T-helper 2 cell treated with Interferon-gamma antibody and Interleukin-4, amounts not matched to agents 5 μg/mL and 100 μg/mL, for 36 hours (primary cell): Measurements from ENCODE around the gene ZMYM4.
"Not testable (repeated sequence)": the region's sequence is repeated elsewhere in the genome, so short reads cannot be mapped to it uniquely, and the experiment has no call there.

Experiments
- DNase-seq: peaks from one replicate; pipeline ENCODE4 v3.0.0; 2021; ENCODE audit warnings: low spot score
- H3K27ac Mint-ChIP-seq: one replicate; pipeline ENCODE4 v1.8.0; 2021; ENCODE audit warnings: mild to moderate bottlenecking, mixed read lengths
- H3K27me3 Mint-ChIP-seq: one replicate; pipeline ENCODE4 v1.8.0; 2021; ENCODE audit warnings: low read depth, mixed read lengths
- H3K36me3 Mint-ChIP-seq: one replicate; pipeline ENCODE4 v1.8.0; 2021; ENCODE audit warnings: low read depth, mixed read lengths
- H3K4me1 Mint-ChIP-seq: one replicate; pipeline ENCODE4 v1.8.0; 2021; ENCODE audit warnings: low read depth, mixed read lengths
- H3K4me3 Mint-ChIP-seq: one replicate; pipeline ENCODE4 v1.8.0; 2022; ENCODE audit warnings: mild to moderate bottlenecking, moderate library complexity, mixed read lengths
- H3K9me3 Mint-ChIP-seq: one replicate; pipeline ENCODE4 v1.8.0; 2021; ENCODE audit warnings: mixed read lengths

The ZMYM4 gene

DNA sequence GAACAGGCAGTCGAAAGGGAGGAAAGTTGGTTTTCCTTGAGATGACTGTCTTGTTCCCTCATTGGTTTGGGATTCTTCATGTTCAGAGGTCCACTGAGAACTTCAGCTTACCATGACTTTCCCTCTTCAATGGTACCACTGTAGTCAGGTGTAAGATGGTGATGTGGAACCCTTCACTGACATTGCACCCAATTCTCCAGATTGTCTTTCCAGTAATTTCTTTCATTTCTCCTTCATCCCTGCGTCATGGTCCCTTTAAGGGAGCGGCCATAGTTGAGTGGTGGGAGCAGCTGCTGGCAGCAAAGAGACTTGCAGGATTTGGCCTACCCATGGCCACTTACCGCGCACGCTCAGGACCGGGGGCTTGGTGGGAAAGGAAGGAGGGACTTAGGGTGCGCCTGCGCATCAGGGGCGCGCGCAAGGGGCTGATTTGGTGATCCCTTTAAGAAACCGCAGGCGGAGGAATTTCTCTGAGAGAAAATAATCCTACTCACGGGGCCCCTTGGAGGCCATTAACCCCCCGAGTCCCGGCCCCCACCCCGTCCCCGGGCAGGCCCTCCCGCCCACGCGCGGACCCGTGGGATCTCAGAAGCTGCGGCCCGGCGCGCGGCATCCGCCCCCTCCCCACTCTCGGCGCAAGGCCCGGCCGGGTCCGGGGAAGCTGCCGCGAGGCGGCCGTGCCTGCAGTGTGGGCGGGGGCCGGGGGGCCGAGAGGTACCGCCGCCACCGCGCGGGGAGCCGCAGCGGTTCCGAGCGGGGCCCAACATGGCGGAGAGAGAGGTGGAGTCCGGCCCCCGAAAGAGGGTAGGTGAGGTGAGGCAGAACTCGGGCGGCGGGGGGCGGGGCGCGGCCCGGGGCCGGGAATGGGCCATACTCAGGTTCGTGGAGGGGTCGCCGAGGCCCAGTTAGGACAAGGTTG, at the start of gene ZMYM4:
TSS of gene ZMYM4 (plus strand) at position 428 of the 919 bp plus-strand sequence. CDS start at position 766, 338 bp downstream.
- Mint-ChIP-seq H3K4me3 (peak within 1 kb of the TSS; percentile 89), H3K9me3 (peaks cover 4% of the 10 kb centered on the region), H3K27ac (peak within 1 kb of the TSS; percentile 90), H3K27me3 (peaks cover 5% of the 10 kb centered on the region), H3K4me1 (peaks cover 22% of the 10 kb centered on the region), H3K36me3 (peaks cover 8% of the 10 kb centered on the region)
- DNase-seq: peak; percentile 91

DNA sequence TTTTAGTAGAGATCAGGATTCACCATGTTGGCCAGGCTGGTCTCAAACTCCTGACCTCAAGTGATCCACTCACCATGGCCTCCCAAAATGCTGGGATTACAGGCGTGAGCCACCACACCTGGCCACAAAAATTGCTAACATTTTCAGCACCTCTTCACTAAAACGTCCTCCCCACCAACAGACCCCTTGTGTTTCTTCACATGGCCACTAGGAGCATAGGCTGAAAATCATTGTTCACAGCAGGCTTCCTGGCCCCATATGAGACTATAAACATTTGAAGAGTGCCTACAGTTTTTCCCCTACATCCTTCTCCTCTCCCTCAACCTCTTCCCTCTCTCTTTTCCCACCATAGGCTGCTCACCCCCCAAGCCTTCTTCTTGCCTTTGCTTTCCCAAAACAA, 47.5 kb upstream of the ZMYM4 start:
- H3K4me3 Mint-ChIP-seq: no peak overlapping the region
- H3K9me3 Mint-ChIP-seq: no peaks in the 10 kb centered on the region
- H3K36me3 Mint-ChIP-seq: no peaks in the 10 kb centered on the region
- H3K4me1 Mint-ChIP-seq: no peaks in the 10 kb centered on the region
- H3K27ac Mint-ChIP-seq: no peak overlapping the region
- DNase-seq: no peak
- H3K27me3 Mint-ChIP-seq: no peaks in the 10 kb centered on the region

DNA sequence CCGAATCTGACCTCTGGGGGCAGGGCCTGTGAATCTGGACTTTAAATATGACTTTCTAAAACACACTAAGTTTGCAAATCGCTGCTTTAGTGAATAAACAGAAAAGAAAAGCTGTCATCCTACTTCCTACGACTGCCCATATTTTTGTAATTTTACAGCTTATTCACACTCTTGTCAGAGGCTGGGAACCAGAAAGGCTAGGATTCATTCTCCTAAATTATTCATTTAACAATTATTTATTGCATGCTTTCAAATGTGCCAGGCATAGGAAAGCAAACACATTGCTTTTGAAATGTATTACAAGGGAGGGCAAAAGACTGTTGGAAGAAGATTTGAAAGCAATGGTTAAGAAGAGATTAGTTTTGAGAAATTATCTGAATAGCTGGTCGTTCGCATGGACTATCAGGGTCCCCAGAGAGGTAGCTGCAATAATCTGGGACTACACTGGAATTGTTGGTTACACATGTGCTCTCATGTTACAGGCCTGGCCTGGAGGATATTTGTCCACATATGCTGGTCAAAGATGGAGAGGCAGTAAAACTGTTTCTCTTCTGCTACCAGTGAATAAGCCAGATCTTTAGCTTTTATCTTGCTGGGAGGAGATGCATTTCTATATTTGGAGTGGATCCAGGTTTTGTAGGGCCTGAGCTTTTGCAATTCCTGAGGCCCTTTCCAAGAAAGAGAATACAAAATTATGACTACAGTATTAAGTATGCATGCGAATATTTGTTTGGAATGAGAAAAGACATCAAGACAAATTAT, 46.0 kb upstream of the ZMYM4 start:
- H3K27me3 Mint-ChIP-seq: no peaks in the 10 kb centered on the region
- H3K36me3 Mint-ChIP-seq: no peaks in the 10 kb centered on the region
- H3K4me3 Mint-ChIP-seq: no peak overlapping the region
- no peak for DNase-seq
- H3K4me1 Mint-ChIP-seq: no peaks in the 10 kb centered on the region
- H3K27ac Mint-ChIP-seq: no peak overlapping the region
- H3K9me3 Mint-ChIP-seq: no peaks in the 10 kb centered on the region

DNA sequence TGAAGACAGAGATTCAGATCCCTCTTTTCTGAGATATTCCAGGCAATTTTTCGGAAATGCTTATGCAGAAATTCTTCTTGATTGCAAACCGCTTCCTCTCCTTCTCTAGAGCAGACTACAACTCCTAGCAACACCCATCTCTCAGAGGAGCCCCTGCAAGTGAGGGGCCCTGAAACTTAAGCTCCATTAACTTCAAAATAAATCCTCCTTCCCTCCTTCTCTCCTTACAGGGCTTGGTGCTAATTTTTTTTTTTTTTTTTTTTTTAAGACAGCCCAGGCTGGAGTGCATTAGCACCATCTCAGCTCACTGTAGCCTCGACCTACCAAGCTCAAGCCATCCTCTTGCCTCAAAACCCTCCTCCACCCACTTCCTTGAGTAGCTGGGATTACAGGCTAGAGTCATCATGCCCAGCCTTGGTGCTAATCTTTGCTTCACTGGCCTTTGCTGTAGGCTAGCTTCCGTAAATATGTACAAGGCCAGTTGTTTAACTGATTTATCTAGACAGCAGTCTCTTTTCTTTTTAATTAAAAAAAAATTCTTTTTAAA, 45.4 kb upstream of the ZMYM4 start:
- H3K4me3 Mint-ChIP-seq: no peak overlapping the region
- no peak for DNase-seq
- no peaks in the 10 kb centered on the region for H3K4me1 Mint-ChIP-seq
- no peaks in the 10 kb centered on the region for H3K27me3 Mint-ChIP-seq
- no peak overlapping the region for H3K27ac Mint-ChIP-seq
- no peaks in the 10 kb centered on the region for H3K9me3 Mint-ChIP-seq
- no peaks in the 10 kb centered on the region for H3K36me3 Mint-ChIP-seq

DNA sequence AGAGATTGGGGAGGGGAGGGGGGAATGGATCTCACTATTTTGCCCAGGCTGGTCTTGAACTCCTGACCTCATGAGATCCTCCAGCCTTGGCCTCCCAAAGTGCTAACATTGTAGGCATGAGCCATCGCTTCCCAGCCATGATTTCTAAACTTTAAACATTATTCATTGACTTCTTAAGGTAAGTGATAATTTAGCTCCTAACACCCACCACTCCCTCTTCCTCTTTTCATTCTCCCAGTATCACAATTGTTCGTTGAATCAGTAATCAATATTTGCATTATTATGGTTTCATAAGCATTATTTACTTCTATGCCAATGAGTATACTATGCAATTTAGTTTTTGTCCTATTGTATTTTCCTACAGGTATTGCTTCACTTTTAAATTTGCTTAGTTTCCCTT, 42.0 kb upstream of the ZMYM4 start:
- H3K27ac Mint-ChIP-seq: no peak overlapping the region
- no peak for DNase-seq

DNA sequence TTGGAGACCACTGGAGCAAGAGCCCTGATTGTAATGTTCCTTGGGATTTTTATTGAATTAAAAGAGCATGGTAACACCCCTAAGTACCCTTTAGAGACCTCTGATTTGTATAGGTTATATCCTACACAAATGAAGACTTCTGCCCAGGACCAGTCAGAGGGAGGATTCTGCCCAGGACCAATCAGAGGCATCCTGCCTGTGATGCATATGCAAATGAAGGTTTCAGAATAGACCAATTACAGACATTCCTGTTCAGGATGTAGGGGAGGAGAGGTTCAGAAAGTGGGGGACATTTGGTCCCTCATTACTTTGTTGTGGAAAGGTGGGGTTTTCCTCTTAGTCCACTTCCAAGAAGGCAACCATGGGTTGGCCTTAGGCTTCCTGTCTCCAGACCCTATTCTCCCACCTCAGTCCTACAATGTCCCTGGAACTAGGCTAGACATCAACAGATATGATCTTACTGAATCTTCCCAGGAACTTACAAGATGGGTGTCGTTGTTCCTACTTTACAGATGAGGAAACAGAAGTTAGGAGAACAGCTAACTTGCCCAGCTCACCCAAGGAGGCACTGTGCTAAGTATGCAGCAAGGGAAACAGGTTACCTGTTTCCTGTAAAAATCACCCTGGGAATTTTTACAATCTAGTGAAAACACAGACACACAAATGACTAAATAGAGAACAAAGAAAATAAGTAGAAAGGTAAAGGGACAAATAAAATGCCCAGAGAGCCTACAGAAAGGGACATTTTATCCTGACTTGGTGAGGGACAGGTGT, 38.7 kb upstream of the ZMYM4 start:
- H3K4me1 Mint-ChIP-seq: peaks cover 8% of the 10 kb centered on the region
- H3K36me3 Mint-ChIP-seq: no peaks in the 10 kb centered on the region
- no peak overlapping the region for H3K27ac Mint-ChIP-seq
- DNase-seq: no peak
- no peaks in the 10 kb centered on the region for H3K9me3 Mint-ChIP-seq
- no peak overlapping the region for H3K4me3 Mint-ChIP-seq
- no peaks in the 10 kb centered on the region for H3K27me3 Mint-ChIP-seq

More for the DNA sequence above, 42.0 kb upstream of the ZMYM4 start:
- peaks cover 8% of the 10 kb centered on the region for H3K4me1 Mint-ChIP-seq
- H3K9me3 Mint-ChIP-seq: no peaks in the 10 kb centered on the region
- H3K36me3 Mint-ChIP-seq: no peaks in the 10 kb centered on the region
- H3K4me3 Mint-ChIP-seq: no peak overlapping the region
- H3K27me3 Mint-ChIP-seq: no peaks in the 10 kb centered on the region

DNA sequence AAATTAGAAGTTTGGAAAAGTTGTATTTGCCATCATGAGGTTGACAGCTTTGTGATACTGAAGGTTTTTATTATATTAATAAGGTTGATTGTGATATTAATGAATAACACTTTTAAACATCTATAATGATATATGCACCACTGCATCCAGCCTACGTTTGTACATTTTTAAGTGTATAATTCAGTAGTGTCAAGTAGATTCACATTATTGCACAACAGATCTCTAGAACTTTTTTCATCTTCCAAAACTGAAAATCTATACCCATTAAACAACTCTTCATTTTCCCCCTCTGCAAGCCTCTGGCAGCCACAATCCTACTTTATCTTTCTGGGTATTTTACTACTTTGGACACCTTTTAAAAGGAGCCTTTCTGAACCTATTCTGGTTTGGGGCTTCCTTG, 37.2 kb upstream of the ZMYM4 start:
- peaks cover 1% of the 10 kb centered on the region for H3K27me3 Mint-ChIP-seq
- peaks cover 8% of the 10 kb centered on the region for H3K4me1 Mint-ChIP-seq
- no peak overlapping the region for H3K27ac Mint-ChIP-seq
- DNase-seq: no peak
- H3K9me3 Mint-ChIP-seq: no peaks in the 10 kb centered on the region
- H3K4me3 Mint-ChIP-seq: no peak overlapping the region
- H3K36me3 Mint-ChIP-seq: no peaks in the 10 kb centered on the region

DNA sequence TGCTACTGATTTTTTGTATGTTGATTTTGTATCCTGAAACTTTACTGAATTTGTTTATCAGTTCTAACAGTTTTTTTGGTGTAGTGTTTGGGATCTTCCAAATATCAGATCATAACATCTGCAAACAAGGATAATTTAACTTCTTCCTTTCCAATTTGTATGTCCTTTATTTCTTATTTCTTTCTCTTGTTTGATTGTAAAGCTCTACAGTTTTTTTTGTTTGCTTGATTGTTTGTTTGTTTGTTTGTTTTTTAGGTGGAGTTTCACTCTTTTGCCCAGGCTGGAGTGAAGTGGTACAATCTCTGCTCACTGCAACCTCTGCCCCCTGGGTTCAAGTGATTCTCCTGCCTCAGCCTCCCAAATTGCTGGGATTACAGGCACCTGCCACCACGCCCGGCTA, 31.7 kb upstream of the ZMYM4 start:
- not testable (repeated sequence) for H3K27me3 Mint-ChIP-seq, H3K4me1 Mint-ChIP-seq, DNase-seq, H3K4me3 Mint-ChIP-seq, H3K27ac Mint-ChIP-seq, H3K36me3 Mint-ChIP-seq, H3K9me3 Mint-ChIP-seq

DNA sequence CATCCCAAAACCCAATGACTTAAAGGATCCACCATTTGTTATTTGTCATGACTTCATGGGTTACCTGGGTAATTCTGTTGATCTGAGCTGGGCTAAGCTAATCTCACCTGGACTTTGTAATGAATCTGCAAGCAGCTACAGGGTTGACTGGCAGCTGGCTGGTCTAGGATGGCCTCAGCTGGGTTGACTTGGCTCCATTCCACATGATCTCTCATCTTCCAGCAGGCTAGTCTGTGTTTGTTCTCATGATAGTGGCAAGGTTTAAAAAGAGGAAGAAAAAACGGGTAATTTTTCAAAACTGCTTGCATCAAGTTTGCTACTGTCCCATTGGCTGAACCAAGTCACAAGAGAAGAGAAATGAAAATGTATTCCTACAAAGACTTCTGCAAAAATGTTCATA, 24.8 kb upstream of the ZMYM4 start:
- peaks cover 2% of the 10 kb centered on the region for H3K4me1 Mint-ChIP-seq
- H3K36me3 Mint-ChIP-seq: no peaks in the 10 kb centered on the region
- no peak overlapping the region for H3K27ac Mint-ChIP-seq
- no peak overlapping the region for H3K4me3 Mint-ChIP-seq
- no peaks in the 10 kb centered on the region for H3K9me3 Mint-ChIP-seq
- peaks cover 7% of the 10 kb centered on the region for H3K27me3 Mint-ChIP-seq
- DNase-seq: no peak

DNA sequence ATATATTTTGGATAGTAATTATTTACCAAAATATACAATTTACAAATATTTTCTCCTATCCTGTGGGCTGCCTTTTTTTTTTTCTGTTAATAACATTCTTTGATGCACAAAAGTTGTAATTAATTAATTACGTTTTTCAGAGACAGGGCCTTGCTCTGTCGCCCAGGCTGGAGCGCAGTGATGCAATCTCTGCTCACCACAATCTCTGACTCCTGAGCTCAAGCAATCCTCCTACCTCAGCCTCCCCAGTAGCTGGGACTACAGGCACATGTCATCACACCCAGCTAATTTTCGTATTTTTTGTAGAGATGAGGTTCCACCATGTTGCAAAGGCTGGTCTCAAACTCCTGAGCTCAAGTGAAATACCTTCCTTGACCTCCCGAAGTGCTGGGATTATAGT, 21.3 kb upstream of the ZMYM4 start:
- H3K4me3 Mint-ChIP-seq: no peak overlapping the region
- H3K27me3 Mint-ChIP-seq: peaks cover 12% of the 10 kb centered on the region
- no peak overlapping the region for H3K27ac Mint-ChIP-seq
- no peaks in the 10 kb centered on the region for H3K9me3 Mint-ChIP-seq
- H3K36me3 Mint-ChIP-seq: no peaks in the 10 kb centered on the region
- H3K4me1 Mint-ChIP-seq: peaks cover 2% of the 10 kb centered on the region
- no peak for DNase-seq

DNA sequence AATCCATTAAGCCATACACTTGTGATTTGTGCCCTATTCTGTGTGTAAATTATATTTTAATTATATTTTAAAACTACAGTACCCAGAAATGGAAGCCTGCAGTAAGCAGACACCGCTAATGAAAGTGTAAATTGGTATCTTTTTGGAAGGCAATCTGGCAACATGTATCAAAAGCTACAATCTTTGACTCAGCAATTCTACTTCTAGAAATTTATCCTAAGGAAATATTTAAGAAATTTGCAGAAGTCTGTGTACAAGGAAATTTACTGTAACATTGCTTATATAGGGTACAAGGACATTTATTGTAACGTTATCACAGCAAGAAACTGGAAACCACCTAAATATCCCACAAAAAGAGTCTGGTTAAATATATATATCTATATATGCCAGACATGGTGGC, 14.6 kb upstream of the ZMYM4 start:
- H3K4me3 Mint-ChIP-seq: no peak overlapping the region
- no peak overlapping the region for H3K27ac Mint-ChIP-seq
- no peaks in the 10 kb centered on the region for H3K9me3 Mint-ChIP-seq
- peaks cover 8% of the 10 kb centered on the region for H3K27me3 Mint-ChIP-seq
- H3K4me1 Mint-ChIP-seq: no peaks in the 10 kb centered on the region
- DNase-seq: no peak
- no peaks in the 10 kb centered on the region for H3K36me3 Mint-ChIP-seq

DNA sequence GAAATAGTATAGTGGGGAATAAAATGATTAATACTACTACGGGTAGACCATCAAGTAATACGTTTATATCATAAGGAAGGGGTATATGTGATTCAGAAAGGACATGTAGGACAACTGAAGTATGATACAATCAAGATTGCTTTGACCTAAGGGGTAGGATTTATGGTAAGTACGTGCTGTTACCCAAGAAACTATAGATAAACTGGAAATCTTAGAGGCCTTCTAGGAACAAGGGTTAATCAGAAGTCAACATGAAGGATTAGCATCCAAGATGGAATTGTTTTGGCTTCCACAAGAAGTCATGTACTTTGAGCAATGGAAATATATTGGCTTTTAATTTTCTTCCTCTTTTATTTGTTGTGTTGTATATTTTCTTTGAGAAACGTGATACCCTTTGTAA, 13.2 kb upstream of the ZMYM4 start:
- DNase-seq: no peak
- H3K4me1 Mint-ChIP-seq: no peaks in the 10 kb centered on the region
- H3K27me3 Mint-ChIP-seq: peaks cover 6% of the 10 kb centered on the region
- H3K36me3 Mint-ChIP-seq: no peaks in the 10 kb centered on the region
- no peak overlapping the region for H3K4me3 Mint-ChIP-seq
- no peaks in the 10 kb centered on the region for H3K9me3 Mint-ChIP-seq
- H3K27ac Mint-ChIP-seq: no peak overlapping the region

DNA sequence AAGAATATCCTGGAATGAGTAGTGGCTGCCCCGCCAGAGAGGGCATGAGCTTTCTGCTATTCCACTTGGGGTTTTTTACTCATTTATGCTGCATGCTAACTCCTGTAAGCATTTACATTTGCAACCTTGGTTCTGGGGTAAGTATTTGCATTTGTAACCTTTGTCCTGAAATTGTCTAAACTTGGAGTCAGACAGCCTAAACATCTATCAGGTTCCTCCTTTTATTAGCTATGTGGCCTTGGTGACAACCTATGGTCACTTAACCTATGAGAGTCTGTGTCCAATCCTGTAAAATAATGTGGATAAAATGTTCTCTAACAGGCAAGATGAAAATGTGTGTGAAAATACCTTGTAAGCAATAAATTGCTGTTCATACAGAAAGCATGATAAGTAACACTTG, 8.9 kb upstream of the ZMYM4 start:
- peaks cover 7% of the 10 kb centered on the region for H3K27me3 Mint-ChIP-seq
- no peak for DNase-seq
- H3K27ac Mint-ChIP-seq: no peak overlapping the region
- no peaks in the 10 kb centered on the region for H3K9me3 Mint-ChIP-seq
- H3K4me3 Mint-ChIP-seq: no peak overlapping the region
- H3K36me3 Mint-ChIP-seq: no peaks in the 10 kb centered on the region
- peaks cover 2% of the 10 kb centered on the region for H3K4me1 Mint-ChIP-seq
